Myocyte (in vitro differentiated cells): ENCODE data around the gene OSER1. TPM values are rescaled to one million over a fixed set of nuclear protein-coding genes. Genes with fewer than 3 reads are reported as not detected.
A peak's percentile ranks its signal among the peaks of the same experiment; 100 is the strongest.

ENCODE experiments used
- DNase-seq: peaks from one replicate; pipeline ENCODE4 v3.0.0-alpha.2; 2012; ENCODE audit warnings: low read depth
- total RNA-seq: library from RNA; depleted of rRNA; stranded (reverse); fragments of >200 nt; gene quantifications from 2 replicates; pipeline ENCODE4 v1.2.3, GENCODE V29; 2014

The OSER1 gene
- total RNA-seq, 1 donor from 2014 or later = 37.4 TPM

GRCh38 chr20:44228465-44229258, 18.1 kb upstream of the OSER1 start:
- no peak for DNase-seq

- DNase-seq = no peak
These were observed 14.1 kb upstream of the OSER1 start for GRCh38 chr20:44224637-44225036.

- no peak for DNase-seq
These were observed 13.2 kb upstream of the OSER1 start for GRCh38 chr20:44223721-44224120.

- no peak for DNase-seq
These were observed 12.2 kb upstream of the OSER1 start for GRCh38 chr20:44222633-44223368.

GRCh38 chr20:44222027-44222426, 11.5 kb upstream of the OSER1 start:
- DNase-seq = no peak

GRCh38 chr20:44221368-44221954, 10.9 kb upstream of the OSER1 start:
- no peak for DNase-seq

- no peak for DNase-seq
These were observed 9.2 kb upstream of the OSER1 start for GRCh38 chr20:44219791-44220190.

GRCh38 chr20:44219170-44219730, 8.7 kb upstream of the OSER1 start:
- DNase-seq = no peak

- DNase-seq = no peak
These were observed 7.9 kb upstream of the OSER1 start for GRCh38 chr20:44218446-44218845.

- DNase-seq = peak; percentile 80
These were observed 6.9 kb upstream of the OSER1 start for GRCh38 chr20:44217342-44218092.

GRCh38 chr20:44215125-44215524, 4.6 kb upstream of the OSER1 start:
- DNase-seq = peak; percentile 66

GRCh38 chr20:44212792-44213191, 2.2 kb upstream of the OSER1 start:
- DNase-seq = no peak

GRCh38 chr20:44211177-44212039, 837 bp upstream of the OSER1 start:
- DNase-seq = no peak

- DNase-seq = peak; percentile 40
These were observed 725 bp downstream of the OSER1 start for GRCh38 chr20:44209686-44210405.

- no peak for DNase-seq
These were observed 1.8 kb downstream of the OSER1 start for GRCh38 chr20:44208770-44209169.

- DNase-seq = no peak
These were observed 2.4 kb downstream of the OSER1 start for GRCh38 chr20:44208165-44208564.

GRCh38 chr20:44207126-44207723, 3.3 kb downstream of the OSER1 start:
- no peak for DNase-seq

GRCh38 chr20:44206132-44206531, 4.4 kb downstream of the OSER1 start:
- DNase-seq = no peak

GRCh38 chr20:44204832-44205215, 5.7 kb downstream of the OSER1 start:
- no peak for DNase-seq
